SKM-1 (cell line): ENCODE data around the gene PARVA.

Experiments used
- DNase-seq: peaks from one replicate; lab custom pipeline; 2025; ENCODE audit not compliant: unreplicated experiment; lab: John Stamatoyannopoulos, UW

PARVA gene

GRCh38 chr11:12403122-12403996 lies 26.0 kb downstream of the PARVA start:
- no peak for DNase-seq

GRCh38 chr11:12403997-12404350 lies 26.6 kb downstream of the PARVA start:
- no peak for DNase-seq

GRCh38 chr11:12404436-12404835 lies 27.1 kb downstream of the PARVA start:
- DNase-seq, result no peak

- no peak for DNase-seq
These were observed 30.9 kb downstream of the PARVA start for GRCh38 chr11:12408156-12408770.

- DNase-seq, result no peak
These were observed 32.2 kb downstream of the PARVA start for GRCh38 chr11:12409621-12410005.

- DNase-seq, result no peak
These were observed 32.8 kb downstream of the PARVA start for GRCh38 chr11:12410006-12410728.

GRCh38 chr11:12411393-12411792 lies 34.0 kb downstream of the PARVA start:
- DNase-seq, result no peak

GRCh38 chr11:12411806-12412727 lies 34.7 kb downstream of the PARVA start:
- peak; percentile 18 for DNase-seq

- no peak for DNase-seq
These were observed 36.0 kb downstream of the PARVA start for GRCh38 chr11:12413141-12414052.

GRCh38 chr11:12414611-12415010 lies 37.2 kb downstream of the PARVA start:
- DNase-seq, result no peak

- no peak for DNase-seq
These were observed 38.1 kb downstream of the PARVA start for GRCh38 chr11:12415342-12415966.

GRCh38 chr11:12416552-12416951 lies 39.2 kb downstream of the PARVA start:
- DNase-seq, result no peak

GRCh38 chr11:12417691-12418611 lies 40.6 kb downstream of the PARVA start:
- DNase-seq, result no peak

GRCh38 chr11:12420040-12420439 lies 42.7 kb downstream of the PARVA start:
- DNase-seq, result no peak

GRCh38 chr11:12420706-12421105 lies 43.3 kb downstream of the PARVA start:
- DNase-seq, result no peak

- no peak for DNase-seq
These were observed 44.0 kb downstream of the PARVA start for GRCh38 chr11:12421386-12421785.

GRCh38 chr11:12426176-12426575 lies 48.8 kb downstream of the PARVA start:
- DNase-seq, result no peak

- DNase-seq, result no peak
These were observed 51.8 kb downstream of the PARVA start for GRCh38 chr11:12429155-12429554.
